Spleen (tissue), 11 donors: ENCODE data around the gene FRMD5. TPM values are rescaled to one million over a fixed set of nuclear protein-coding genes. Genes with fewer than 3 reads are reported as not detected.

Source experiments
- DNase-seq: peaks from one replicate; pipeline ENCODE4 v3.0.0-alpha.2; 2020
- H3K27ac ChIP-seq, 8 donors: fragments of 200-600 bp; sonication (generic) in 7 of 8; 1 replicate in 4 of 8; 2 replicates in 4 of 8; pipeline versions ENCODE4 v1.5.0 to v1.8.0; 2016 to 2021; ENCODE audit warnings: inconsistent platforms in 4 of 8, mild to moderate bottlenecking in 4 of 8, moderate library complexity in 1 of 8
- H3K27me3 ChIP-seq, 7 donors: fragments of 200-600 bp; sonication (generic) in 6 of 7; replicated peaks in 1 of 7; 1 replicate in 4 of 7; 2 replicates in 3 of 7; pipeline versions ENCODE4 v1.5.0 to v1.8.0; 2016 to 2021; ENCODE audit warnings: inconsistent platforms in 3 of 7, mild to moderate bottlenecking in 1 of 7
- H3K36me3 ChIP-seq, 6 donors: fragments of 200-600 bp; sonication (generic) in 5 of 6; 1 replicate in 4 of 6; 2 replicates in 2 of 6; pipeline versions ENCODE4 v1.5.0 to v1.8.0; 2016 to 2021; ENCODE audit warnings: inconsistent platforms in 2 of 6
- H3K4me1 ChIP-seq, 6 donors: fragments of 200-600 bp; sonication (generic) in 5 of 6; 1 replicate in 3 of 6; 2 replicates in 3 of 6; pipeline versions ENCODE4 v1.5.0 to v1.8.0; 2016 to 2021; ENCODE audit warnings: inconsistent platforms in 3 of 6
- H3K4me3 ChIP-seq, 8 donors: fragments of 200-600 bp; sonication (generic) in 7 of 8; 1 replicate in 4 of 8; 2 replicates in 4 of 8; pipeline versions ENCODE4 v1.5.0 to v1.8.0; 2016 to 2021; ENCODE audit warnings: inconsistent platforms in 4 of 8, mild to moderate bottlenecking in 4 of 8, moderate library complexity in 2 of 8
- H3K9me3 ChIP-seq, 8 donors: fragments of 200-600 bp; sonication (generic) in 7 of 8; 1 replicate in 4 of 8; 2 replicates in 4 of 8; pipeline versions ENCODE4 v1.5.0 to v1.8.0; 2016 to 2021; ENCODE audit warnings: inconsistent platforms in 4 of 8
- CTCF ChIP-seq, 11 experiments: fragments of 200-600 bp in 7 of 11; fragments of 450-650 bp in 4 of 11; sonication (generic) in 4 of 11; IDR thresholded peaks in 8 of 11; conservative IDR thresholded peaks in 3 of 11; 1 replicate in 7 of 11; 2 replicates in 4 of 11; pipeline versions ENCODE4 v1.4.0 to v1.8.0; 2016 to 2021; ENCODE audit warnings: antibody characterized with exemption in 11 of 11, inconsistent platforms in 4 of 11, mild to moderate bottlenecking in 1 of 11
- POLR2A ChIP-seq, 3 donors: fragments of 450-650 bp; IDR thresholded peaks; one replicate each; pipeline ENCODE4 v1.5.1; 2017; ENCODE audit warnings: antibody characterized with exemption in 3 of 3, mild to moderate bottlenecking in 1 of 3
- POLR2AphosphoS5 ChIP-seq, 3 donors: sonication (generic); formaldehyde crosslinking; IDR thresholded peaks; one replicate each; pipeline ENCODE4 v1.5.1; 2017; ENCODE audit warnings: antibody characterized with exemption in 3 of 3
- WGBS, 5 donors: extraction: QIAGEN DNeasy Blood & Tissue Kit in 3 of 5; methylation state at CpG; one replicate each; pipeline versions ENCODE4 v1.1.5 to v1.1.7; 2013 to 2018; 5-methylcytosine and 5-hydroxymethylcytosine counted together
- intact Hi-C: fragments of 100-400 bp; cut with DNase I; formaldehyde crosslinking; loops from one replicate; pipeline ENCODE4 v1.15.0; 2023; ENCODE audit warnings: low total_unique reads
- polyA plus RNA-seq, 3 donors: library from polyadenylated mRNA; stranded (reverse); fragments of 200-250 nt; gene quantifications; one replicate each; pipeline ENCODE4 v1.2.1, GENCODE V29; 2013
- total RNA-seq, 7 donors: library from RNA; depleted of rRNA in 3 of 7; stranded (reverse); fragments of >200 nt in 3 of 7; fragmentation: NEBNext Ultra II Directional in 4 of 7; extraction: Animal tissue kit (Norgen Biotek cat#: 25700) in 4 of 7; gene quantifications; one replicate each; pipeline versions ENCODE4 v1.1.0 to v1.2.1, GENCODE V29; 2016 to 2021
- donor health status: healthy with polysubstance abuse.
- donor health status: DM: no; HTN: no; CAD: no; lungs with moderate emphysema.
- donor health status: DM: no; HTN: no; CAD: no.
- donor health status: Bipolar disorder and iron deficiency.
- donor health status: healthy.
- donor health status: DM: no; HTN: no; CAD: no.
- donor health status: DM: yes; HTN: yes; CAD: no.

FRMD5 gene
- total and polyA plus RNA-seq, 10 donors = 0.09 to 1.0 (median 0.43) TPM; not detected in 1

DNA sequence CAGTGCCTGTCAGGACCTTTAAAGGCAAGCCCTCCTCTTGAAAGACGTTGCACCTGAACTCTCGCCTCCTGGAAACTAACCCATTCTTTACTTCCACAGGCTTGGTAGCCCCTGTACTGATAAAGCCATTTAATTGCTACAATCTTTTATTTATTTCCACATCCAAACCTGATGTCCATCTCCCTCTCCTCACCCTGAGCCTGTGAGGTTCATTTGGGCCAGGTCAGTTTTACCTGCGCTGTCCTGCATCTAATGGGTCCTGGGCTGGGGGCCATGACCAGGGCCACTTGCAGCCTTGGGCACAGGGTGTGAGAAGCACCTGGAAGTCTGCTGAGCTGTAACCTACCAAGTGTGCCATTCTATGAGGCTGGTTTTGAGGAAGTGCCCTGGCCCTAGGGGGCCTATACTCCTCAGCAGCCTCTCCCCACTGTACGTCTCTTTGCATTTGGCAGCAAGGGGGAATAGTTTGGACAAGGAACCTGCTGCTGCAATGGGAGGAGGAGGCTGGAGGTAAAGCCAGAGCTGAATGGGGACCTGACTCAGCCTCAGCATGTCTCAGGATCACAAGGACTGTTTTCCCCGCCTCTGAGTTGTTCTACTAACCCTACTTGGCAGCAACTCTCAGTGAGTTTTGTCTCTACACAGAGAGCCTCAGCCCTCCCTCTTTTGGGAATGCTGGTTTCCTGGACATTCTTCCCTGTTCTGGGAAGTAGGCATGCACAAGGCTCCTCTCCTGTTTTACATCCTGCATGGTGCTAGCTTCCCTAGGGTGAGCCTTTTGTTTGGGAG is 314.5 kb downstream of the FRMD5 start:
- intact Hi-C loops = no loop called here

GRCh38 chr15:43879386-43880355 is 315.4 kb downstream of the FRMD5 start:
- H3K9me3 ChIP-seq = no peaks in the 10 kb centered on the region
- H3K27ac ChIP-seq = no peak overlapping the region
- WGBS, 5 donors = 85 to 92% (median 88%) methylated on average over 14 to 15 of the region's 15 CpGs
- H3K4me3 ChIP-seq = no peak overlapping the region
- intact Hi-C loops = no loop called here
- TF ChIP-seq POLR2A (IDR thresholded peaks at IDR 0.05) (no peak), CTCF (IDR thresholded peaks at IDR 0.05 in 8 of 11, conservative IDR thresholded peaks at IDR 0.05 in 3 of 11) (no peak), POLR2AphosphoS5 (IDR thresholded peaks at IDR 0.05) (no peak)
- H3K27me3 ChIP-seq = no peaks in the 10 kb centered on the region
- H3K4me1 ChIP-seq = no peaks in the 10 kb centered on the region
- DNase-seq = no peak
- H3K36me3 ChIP-seq = peaks cover 0 to 70% (median 0%) of the 10 kb centered on the region in 6 donors

More for the DNA sequence above, 314.5 kb downstream of the FRMD5 start:
- no peak for TF ChIP-seq CTCF (IDR thresholded peaks at IDR 0.05 in 8 of 11, conservative IDR thresholded peaks at IDR 0.05 in 3 of 11)
- TF ChIP-seq POLR2AphosphoS5 (IDR thresholded peaks at IDR 0.05) = no peak
- no peak for TF ChIP-seq POLR2A (IDR thresholded peaks at IDR 0.05)
- DNase-seq = no peak
- no peak overlapping the region for H3K27ac ChIP-seq
- no peaks in the 10 kb centered on the region for H3K27me3 ChIP-seq
- WGBS, 5 donors = 87 to 98% (median 93%) methylated on average over 5 of the region's 5 CpGs
- no peak overlapping the region for H3K4me3 ChIP-seq
- H3K4me1 ChIP-seq = no peaks in the 10 kb centered on the region
- H3K36me3 ChIP-seq = peaks cover 0 to 66% (median 0%) of the 10 kb centered on the region in 6 donors
- H3K9me3 ChIP-seq = no peaks in the 10 kb centered on the region

DNA sequence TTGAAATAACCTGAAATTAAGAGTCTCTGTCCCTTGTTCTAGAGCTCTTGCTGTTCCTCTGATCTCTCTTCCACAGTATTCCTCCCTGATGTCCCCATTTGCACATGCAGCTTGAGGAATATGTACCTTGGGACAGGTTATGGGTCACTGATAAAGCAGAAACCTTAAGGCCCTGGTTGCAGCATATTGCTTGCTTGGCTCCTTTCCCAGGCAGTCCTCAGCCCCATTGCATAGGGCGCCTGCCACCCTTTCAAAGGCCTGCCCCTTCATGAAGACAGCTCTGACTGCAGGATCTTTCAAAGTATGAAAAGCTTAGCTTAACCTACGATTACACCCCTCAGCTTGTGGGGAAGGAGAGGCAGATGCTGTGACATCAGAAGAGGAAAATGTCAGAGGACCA is 316.6 kb downstream of the FRMD5 start:
- 94 to 98% (median 95%) methylated on average over 2 of the region's 2 CpGs for WGBS, 5 donors
- Histone ChIP-seq H3K4me1 (no peaks in the 10 kb centered on the region), H3K4me3 (no peak overlapping the region), H3K27me3 (no peaks in the 10 kb centered on the region), H3K9me3 (no peaks in the 10 kb centered on the region), H3K27ac (no peak overlapping the region), H3K36me3 (peaks cover 0 to 71% (median 0%) of the 10 kb centered on the region in 6 donors)
- no peak for TF ChIP-seq POLR2A (IDR thresholded peaks at IDR 0.05)
- TF ChIP-seq POLR2AphosphoS5 (IDR thresholded peaks at IDR 0.05) = no peak
- TF ChIP-seq CTCF (IDR thresholded peaks at IDR 0.05 in 8 of 11, conservative IDR thresholded peaks at IDR 0.05 in 3 of 11) = no peak
- intact Hi-C loops = no loop called here
- DNase-seq = no peak
